ENCODE data around the gene MAFG. TPM values are rescaled to one million over a fixed set of nuclear protein-coding genes. Genes with fewer than 3 reads are reported as not detected.

MAFG gene
- total RNA-seq, 1 donor, result 32.6 TPM

- Histone ChIP-seq H3K79me2 (ENCODE audit: insufficient read depth, low read length) (no peaks in the 10 kb centered on the region), H3K4me2 (ENCODE audit: insufficient read depth, low read length) (no peak overlapping the region)
- TF ChIP-seq CTCF (IDR thresholded peaks at IDR 0.05; ENCODE audit: extremely low read depth, low read depth, low read length), result no peak
These were observed 23.0 kb upstream of the MAFG start for GRCh38 chr17:81950501-81950900.

GRCh38 chr17:81948635-81949378 is 21.3 kb upstream of the MAFG start:
- no peak for TF ChIP-seq CTCF (IDR thresholded peaks at IDR 0.05; ENCODE audit: extremely low read depth, low read depth, low read length)
- no peak overlapping the region for H3K4me3 ChIP-seq (ENCODE audit: insufficient read depth, low read length)
- no peaks in the 10 kb centered on the region for H3K36me3 ChIP-seq (ENCODE audit: insufficient read depth, low read length)
- no peak overlapping the region for H2AFZ ChIP-seq (ENCODE audit: low read length)
- H3K27me3 ChIP-seq (ENCODE audit: insufficient read depth, low read length), result peaks cover 7% of the 10 kb centered on the region
- H3K9me3 ChIP-seq (ENCODE audit: low read depth, low read length), result no peaks in the 10 kb centered on the region
- no peak overlapping the region for H3K4me2 ChIP-seq (ENCODE audit: insufficient read depth, low read length)
- no peak for DNase-seq (ENCODE audit: insufficient read length, low spot score, missing footprints)
- H3K79me2 ChIP-seq (ENCODE audit: insufficient read depth, low read length), result no peaks in the 10 kb centered on the region
- H3K4me1 ChIP-seq (ENCODE audit: insufficient read depth, low read length), result no peaks in the 10 kb centered on the region
- H4K20me1 ChIP-seq (ENCODE audit: insufficient read depth, low read length), result no peaks in the 10 kb centered on the region
- H3K27ac ChIP-seq (ENCODE audit: low read depth, low read length), result no peak overlapping the region

More at GRCh38 chr17:81950501-81950900, 23.0 kb upstream of the MAFG start:
- no peak overlapping the region for H3K4me3 ChIP-seq (ENCODE audit: insufficient read depth, low read length)
- no peaks in the 10 kb centered on the region for H3K36me3 ChIP-seq (ENCODE audit: insufficient read depth, low read length)
- no peaks in the 10 kb centered on the region for H4K20me1 ChIP-seq (ENCODE audit: insufficient read depth, low read length)
- H3K9me3 ChIP-seq (ENCODE audit: low read depth, low read length), result no peaks in the 10 kb centered on the region
- DNase-seq (ENCODE audit: insufficient read length, low spot score, missing footprints), result no peak
- no peaks in the 10 kb centered on the region for H3K4me1 ChIP-seq (ENCODE audit: insufficient read depth, low read length)
- H2AFZ ChIP-seq (ENCODE audit: low read length), result no peak overlapping the region
- H3K27me3 ChIP-seq (ENCODE audit: insufficient read depth, low read length), result no peaks in the 10 kb centered on the region
- no peak overlapping the region for H3K27ac ChIP-seq (ENCODE audit: low read depth, low read length)

DNA sequence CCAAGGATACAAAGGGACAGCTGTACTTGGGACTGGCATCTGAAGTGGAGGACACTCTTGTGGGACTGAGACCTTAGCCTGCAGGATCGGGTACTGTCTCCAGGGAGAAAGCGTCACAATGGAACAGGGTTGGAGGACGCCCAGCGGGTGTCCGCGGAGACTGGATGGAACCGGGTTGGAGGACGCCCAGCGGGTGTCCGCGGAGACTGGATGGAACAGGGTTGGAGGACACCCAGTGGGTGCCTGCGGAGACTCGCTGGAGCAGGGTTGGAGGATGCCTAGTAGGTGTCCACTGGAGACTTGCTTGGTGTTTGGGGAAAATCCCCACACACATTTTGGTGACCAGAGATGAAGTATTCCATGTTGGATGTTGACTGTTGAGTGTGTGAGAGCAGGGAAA is 19.7 kb upstream of the MAFG start, which contains the start of gene MYADML2:
Gene MYADML2, minus strand, starts transcription at position 45 of the 400 bp plus-strand sequence. CDS start 5,492 bp downstream, outside the sequence.
- Histone ChIP-seq H3K36me3 (ENCODE audit: insufficient read depth, low read length) (no peaks in the 10 kb centered on the region), H2AFZ (ENCODE audit: low read length) (no peak within 1 kb of the TSS), H3K4me2 (ENCODE audit: insufficient read depth, low read length) (no peak within 1 kb of the TSS), H3K9me3 (ENCODE audit: low read depth, low read length) (no peaks in the 10 kb centered on the region), H3K27ac (ENCODE audit: low read depth, low read length) (no peak within 1 kb of the TSS), H4K20me1 (ENCODE audit: insufficient read depth, low read length) (no peaks in the 10 kb centered on the region), H3K79me2 (ENCODE audit: insufficient read depth, low read length) (no peaks in the 10 kb centered on the region), H3K4me1 (ENCODE audit: insufficient read depth, low read length) (no peaks in the 10 kb centered on the region), H3K4me3 (ENCODE audit: insufficient read depth, low read length) (no peak within 1 kb of the TSS), H3K27me3 (ENCODE audit: insufficient read depth, low read length) (peaks cover 7% of the 10 kb centered on the region)
- DNase-seq (ENCODE audit: insufficient read length, low spot score, missing footprints), result no peak
- TF ChIP-seq CTCF (IDR thresholded peaks at IDR 0.05; ENCODE audit: extremely low read depth, low read depth, low read length), result no peak

- H3K4me3 ChIP-seq (ENCODE audit: insufficient read depth, low read length), result no peak overlapping the region
- no peak for DNase-seq (ENCODE audit: insufficient read length, low spot score, missing footprints)
These were observed 17.3 kb upstream of the MAFG start for GRCh38 chr17:81944858-81945257.

More at GRCh38 chr17:81944858-81945257, 17.3 kb upstream of the MAFG start:
- Histone ChIP-seq H2AFZ (ENCODE audit: low read length) (no peak overlapping the region), H3K36me3 (ENCODE audit: insufficient read depth, low read length) (no peaks in the 10 kb centered on the region), H3K79me2 (ENCODE audit: insufficient read depth, low read length) (no peaks in the 10 kb centered on the region), H3K27me3 (ENCODE audit: insufficient read depth, low read length) (peaks cover 7% of the 10 kb centered on the region), H3K4me2 (ENCODE audit: insufficient read depth, low read length) (no peak overlapping the region), H3K27ac (ENCODE audit: low read depth, low read length) (no peak overlapping the region), H3K4me1 (ENCODE audit: insufficient read depth, low read length) (no peaks in the 10 kb centered on the region), H4K20me1 (ENCODE audit: insufficient read depth, low read length) (no peaks in the 10 kb centered on the region), H3K9me3 (ENCODE audit: low read depth, low read length) (no peaks in the 10 kb centered on the region)
- TF ChIP-seq CTCF (IDR thresholded peaks at IDR 0.05; ENCODE audit: extremely low read depth, low read depth, low read length), result no peak
